ENCODE data around the gene KATNB1.

Gene KATNB1

GRCh38 chr16:57761301-57761700 lies 25.7 kb downstream of the KATNB1 start:
- Histone ChIP-seq H3K79me2 (ENCODE audit: low read length) (no peaks in the 10 kb centered on the region), H3K9me3 (replicated peaks; ENCODE audit: insufficient read depth, low read length) (no peaks in the 10 kb centered on the region), H3K4me1 (ENCODE audit: low read length) (no peaks in the 10 kb centered on the region), H2AFZ (ENCODE audit: low read length) (no peak overlapping the region), H3K9ac (ENCODE audit: low read length) (no peak overlapping the region), H3K4me3 (ENCODE audit: low read length) (no peak overlapping the region), H3K4me2 (ENCODE audit: low read depth, low read length) (no peak overlapping the region), H3K9me2 (replicated peaks; ENCODE audit: insufficient read depth, low read length) (no peaks in the 10 kb centered on the region), H3F3A (ENCODE audit: insufficient read depth, low read length) (no peaks in the 10 kb centered on the region), H4K20me1 (ENCODE audit: insufficient read depth, low read length) (no peaks in the 10 kb centered on the region), H3K36me3 (replicated peaks; ENCODE audit: insufficient read depth, low read length) (no peaks in the 10 kb centered on the region), H3K27me3 (replicated peaks; ENCODE audit: insufficient read depth, low read length) (no peaks in the 10 kb centered on the region), H3K27ac (ENCODE audit: low read length) (no peak overlapping the region)
- TF ChIP-seq EZH2phosphoT487 (IDR thresholded peaks at IDR 0.05; ENCODE audit: low read length): no peak
- TF ChIP-seq EZH2 (optimal IDR thresholded peaks at IDR 0.05; ENCODE audit: low read depth, low read length): no peak
- TF ChIP-seq CTCF (IDR thresholded peaks at IDR 0.05; ENCODE audit: low read length): no peak
- no peak for DNase-seq

- TF ChIP-seq CTCF (IDR thresholded peaks at IDR 0.05; ENCODE audit: low read length) (no peak), EZH2 (optimal IDR thresholded peaks at IDR 0.05; ENCODE audit: low read depth, low read length) (no peak), EZH2phosphoT487 (IDR thresholded peaks at IDR 0.05; ENCODE audit: low read length) (no peak)
- H3K9ac ChIP-seq (ENCODE audit: low read length): no peak overlapping the region
- no peak overlapping the region for H3K27ac ChIP-seq (ENCODE audit: low read length)
- H3K4me3 ChIP-seq (ENCODE audit: low read length): no peak overlapping the region
- no peaks in the 10 kb centered on the region for H3F3A ChIP-seq (ENCODE audit: insufficient read depth, low read length)
- DNase-seq: no peak
- H3K27me3 ChIP-seq (replicated peaks; ENCODE audit: insufficient read depth, low read length): no peaks in the 10 kb centered on the region
- no peaks in the 10 kb centered on the region for H3K36me3 ChIP-seq (replicated peaks; ENCODE audit: insufficient read depth, low read length)
- no peak overlapping the region for H3K4me2 ChIP-seq (ENCODE audit: low read depth, low read length)
- no peaks in the 10 kb centered on the region for H3K79me2 ChIP-seq (ENCODE audit: low read length)
- H3K4me1 ChIP-seq (ENCODE audit: low read length): no peaks in the 10 kb centered on the region
- no peaks in the 10 kb centered on the region for H3K9me3 ChIP-seq (replicated peaks; ENCODE audit: insufficient read depth, low read length)
- H3K9me2 ChIP-seq (replicated peaks; ENCODE audit: insufficient read depth, low read length): no peaks in the 10 kb centered on the region
- H2AFZ ChIP-seq (ENCODE audit: low read length): no peak overlapping the region
- no peaks in the 10 kb centered on the region for H4K20me1 ChIP-seq (ENCODE audit: insufficient read depth, low read length)
These were observed 26.4 kb downstream of the KATNB1 start for GRCh38 chr16:57761957-57762356.

GRCh38 chr16:57762365-57763040 lies 26.9 kb downstream of the KATNB1 start:
- Histone ChIP-seq H3K27ac (ENCODE audit: low read length) (no peak overlapping the region), H2AFZ (ENCODE audit: low read length) (no peak overlapping the region), H3K36me3 (replicated peaks; ENCODE audit: insufficient read depth, low read length) (no peaks in the 10 kb centered on the region), H3F3A (ENCODE audit: insufficient read depth, low read length) (no peaks in the 10 kb centered on the region), H3K9me3 (replicated peaks; ENCODE audit: insufficient read depth, low read length) (no peaks in the 10 kb centered on the region), H3K4me1 (ENCODE audit: low read length) (no peaks in the 10 kb centered on the region), H3K9ac (ENCODE audit: low read length) (no peak overlapping the region), H4K20me1 (ENCODE audit: insufficient read depth, low read length) (no peaks in the 10 kb centered on the region), H3K9me2 (replicated peaks; ENCODE audit: insufficient read depth, low read length) (no peaks in the 10 kb centered on the region), H3K79me2 (ENCODE audit: low read length) (no peaks in the 10 kb centered on the region), H3K4me2 (ENCODE audit: low read depth, low read length) (no peak overlapping the region), H3K27me3 (replicated peaks; ENCODE audit: insufficient read depth, low read length) (no peaks in the 10 kb centered on the region), H3K4me3 (ENCODE audit: low read length) (no peak overlapping the region)
- TF ChIP-seq CTCF (IDR thresholded peaks at IDR 0.05; ENCODE audit: low read length): no peak
- no peak for TF ChIP-seq EZH2 (optimal IDR thresholded peaks at IDR 0.05; ENCODE audit: low read depth, low read length)
- TF ChIP-seq EZH2phosphoT487 (IDR thresholded peaks at IDR 0.05; ENCODE audit: low read length): no peak
- DNase-seq: no peak

Measured in MM.1S (cell line).